GM21515 (cell line): ENCODE results near the gene NLRC5.

Experiments
- ATAC-seq: cut with Tn5 transposase; IDR thresholded peaks from one replicate; pipeline ENCODE4 v1.9.1; 2021; ENCODE audit not compliant: unreplicated experiment

Gene NLRC5

DNA sequence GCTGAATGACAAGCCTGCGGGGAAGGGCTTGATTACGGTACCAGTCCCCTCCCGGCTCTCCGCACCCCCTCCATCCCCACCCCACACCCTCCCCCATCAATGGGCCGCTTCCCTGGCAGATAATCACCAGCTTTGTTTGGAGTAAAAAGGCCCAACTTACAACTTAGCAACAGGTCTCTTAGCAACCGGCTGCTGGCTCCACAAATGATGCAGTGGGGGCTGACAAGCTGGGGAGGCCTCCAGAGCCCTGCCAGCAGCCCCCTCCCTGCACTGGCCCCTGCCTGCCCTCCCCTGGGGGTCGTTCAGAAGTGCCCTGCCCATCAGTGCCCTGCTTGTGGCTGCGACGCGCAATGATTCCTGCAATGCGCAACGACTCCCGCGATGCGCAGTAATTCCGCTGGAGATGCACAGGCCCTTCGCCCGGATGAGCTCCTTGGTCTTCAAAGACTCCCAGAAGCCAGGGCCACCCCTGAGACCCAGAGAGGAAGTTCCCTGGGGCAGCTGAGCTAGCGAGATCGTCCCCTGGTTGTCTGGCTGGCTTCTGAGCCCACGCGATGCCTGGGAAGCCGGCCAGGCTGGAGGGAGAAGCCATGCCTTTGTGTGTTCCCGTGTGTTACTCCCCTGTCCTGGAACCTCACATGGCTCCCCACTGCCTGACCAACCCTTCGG lies 126.3 kb downstream of the NLRC5 start:
- ATAC-seq = no peak

- ATAC-seq = no peak
Measured at GRCh38 chr16:57118461-57119084, 129.2 kb downstream of the NLRC5 start.

DNA sequence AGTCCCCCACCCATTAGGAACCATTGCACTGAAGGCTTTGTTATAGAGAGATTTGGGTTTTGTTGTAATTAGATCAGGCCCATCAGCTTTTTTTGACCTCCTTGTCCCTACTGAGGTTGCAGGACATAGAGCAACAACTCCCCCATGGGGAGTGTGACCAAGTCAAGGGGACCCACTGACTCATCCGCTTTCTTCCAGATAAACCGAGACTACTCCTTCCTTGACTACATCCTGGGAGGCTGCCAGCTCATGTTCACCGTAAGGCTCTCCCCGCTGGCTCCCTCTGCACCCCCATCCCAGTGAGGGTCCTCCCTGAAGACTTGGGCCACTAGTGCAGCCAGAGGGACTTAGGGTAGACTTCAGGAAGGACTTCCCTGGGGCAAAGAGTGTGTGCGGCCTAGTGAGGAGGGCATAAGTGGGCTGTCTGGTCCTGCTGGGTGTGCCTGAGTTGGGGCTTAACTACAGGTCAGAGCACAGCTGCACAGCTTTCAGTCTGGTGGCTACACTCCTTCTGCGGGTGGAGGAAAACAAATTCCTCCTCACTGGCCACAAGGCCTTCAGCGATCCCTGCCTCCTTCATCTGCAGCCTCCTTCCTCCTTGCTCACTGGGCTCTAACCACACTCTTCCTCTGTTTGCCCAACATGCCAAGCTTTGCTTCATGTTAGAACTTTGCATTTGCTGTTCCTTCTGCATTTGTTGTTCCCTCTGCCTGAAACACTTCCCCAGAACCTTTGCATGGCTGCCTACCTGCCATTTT lies 134.0 kb downstream of the NLRC5 start:
- no peak for ATAC-seq

DNA sequence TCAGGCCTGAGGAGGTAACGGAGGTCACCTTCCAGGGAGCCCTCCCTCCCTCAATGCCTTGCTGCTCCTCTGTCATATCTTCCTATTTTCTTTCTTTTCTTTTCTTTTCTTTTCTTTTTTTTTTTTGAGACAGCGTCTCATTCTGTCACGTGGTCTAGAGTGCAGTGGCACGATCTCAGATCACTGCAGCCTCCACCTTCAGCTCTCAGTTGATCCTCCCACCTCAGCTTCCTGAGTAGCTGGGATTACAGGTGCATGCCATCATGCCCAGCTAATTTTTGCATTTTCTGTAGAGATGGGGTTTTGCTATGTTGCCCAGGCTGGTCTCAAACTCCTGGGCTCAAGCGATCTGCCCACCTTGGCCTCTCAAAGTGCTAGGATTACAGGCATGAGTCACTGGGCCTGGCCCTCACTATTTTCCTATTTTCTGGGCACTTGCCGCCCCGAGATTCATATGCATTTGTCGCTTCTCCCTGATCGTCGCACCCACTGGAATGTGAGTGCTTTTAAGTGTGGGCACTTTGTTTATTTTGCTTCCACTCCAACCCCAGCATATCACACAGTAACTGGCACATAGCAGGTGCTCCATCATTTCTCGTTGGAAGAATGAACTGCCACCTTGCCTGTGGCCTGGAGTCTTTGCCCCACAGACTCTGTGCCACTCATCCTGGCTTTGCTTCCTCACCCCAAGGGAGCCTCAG lies 134.8 kb downstream of the NLRC5 start:
- ATAC-seq = no peak

DNA sequence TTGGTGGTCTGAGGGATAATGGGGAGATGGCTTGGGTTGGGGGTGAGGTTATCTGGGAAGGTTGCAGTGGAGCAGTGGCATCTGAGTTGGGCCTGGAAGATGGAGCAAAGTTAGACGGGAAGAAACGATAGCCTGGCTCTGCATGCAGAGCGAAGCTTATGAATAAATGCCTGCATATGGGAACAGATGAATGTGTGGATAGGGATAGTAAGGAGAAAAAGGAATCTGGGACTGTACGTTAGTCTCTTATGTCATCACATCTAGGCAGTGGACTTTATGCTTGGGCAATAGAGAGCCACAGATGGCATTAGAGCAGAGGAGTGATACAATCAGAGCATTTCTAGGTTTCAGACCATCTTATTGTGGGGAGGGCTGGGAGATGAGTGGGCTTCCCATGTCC lies 136.0 kb downstream of the NLRC5 start:
- ATAC-seq = no peak

DNA sequence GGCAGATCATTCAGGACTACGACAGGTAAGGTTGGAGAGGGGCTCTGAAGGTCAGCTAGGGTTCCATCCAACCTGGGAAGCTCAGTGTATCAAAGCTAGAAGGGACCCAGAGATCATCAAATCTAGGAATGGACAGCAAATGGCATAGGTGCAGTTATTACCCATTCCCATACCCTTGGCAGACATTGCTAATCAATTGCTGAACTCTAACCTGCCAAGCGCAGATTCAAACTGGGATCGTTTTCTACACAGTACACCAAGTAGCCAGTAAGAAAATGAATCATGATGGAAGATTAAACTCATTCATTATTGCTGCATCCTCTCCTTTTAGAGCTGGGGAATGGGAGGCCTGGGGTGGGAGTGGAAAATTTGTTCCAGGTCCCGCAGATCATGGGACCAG lies 136.6 kb downstream of the NLRC5 start:
- ATAC-seq = no peak

GRCh38 chr16:57126411-57126810 lies 137.1 kb downstream of the NLRC5 start:
- no peak for ATAC-seq

DNA sequence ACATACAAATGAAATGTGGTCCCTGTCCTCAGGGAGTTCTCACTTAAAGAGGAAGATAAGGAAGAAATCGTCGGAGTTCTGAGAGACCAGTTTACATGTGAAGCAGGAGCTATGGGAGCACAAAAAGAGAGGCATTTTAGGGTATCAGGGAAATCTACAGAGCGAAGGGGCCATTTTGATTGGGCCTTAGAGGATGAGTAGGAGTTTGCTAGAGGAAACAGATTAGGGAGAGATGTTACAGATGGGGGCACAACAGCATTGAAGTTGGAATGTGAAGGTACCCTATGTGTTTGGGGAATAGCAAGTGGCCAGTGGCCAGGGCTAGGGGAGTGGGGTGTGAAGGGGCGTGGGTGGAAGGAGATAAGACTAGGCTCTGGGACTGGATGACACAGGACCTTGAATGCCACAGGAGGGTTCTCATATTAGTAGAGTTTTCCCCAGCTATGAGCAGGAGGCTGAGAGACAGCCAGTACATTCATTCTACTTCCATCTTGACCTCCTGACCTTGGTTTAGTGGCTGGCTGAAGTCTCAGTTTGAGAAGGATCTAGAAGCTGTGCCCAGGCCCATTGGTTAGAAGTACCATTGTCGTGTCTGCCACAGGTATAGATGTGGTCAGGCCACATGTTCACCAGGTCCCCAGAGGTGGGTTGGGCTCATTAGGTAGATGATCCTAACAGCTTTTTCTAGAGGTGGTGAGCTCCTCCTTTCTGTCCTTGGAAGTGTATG lies 137.8 kb downstream of the NLRC5 start:
- no peak for ATAC-seq

- no peak for ATAC-seq
Measured at GRCh38 chr16:57127836-57128235, 138.5 kb downstream of the NLRC5 start.

GRCh38 chr16:57128771-57129389 lies 139.5 kb downstream of the NLRC5 start:
- ATAC-seq = no peak

DNA sequence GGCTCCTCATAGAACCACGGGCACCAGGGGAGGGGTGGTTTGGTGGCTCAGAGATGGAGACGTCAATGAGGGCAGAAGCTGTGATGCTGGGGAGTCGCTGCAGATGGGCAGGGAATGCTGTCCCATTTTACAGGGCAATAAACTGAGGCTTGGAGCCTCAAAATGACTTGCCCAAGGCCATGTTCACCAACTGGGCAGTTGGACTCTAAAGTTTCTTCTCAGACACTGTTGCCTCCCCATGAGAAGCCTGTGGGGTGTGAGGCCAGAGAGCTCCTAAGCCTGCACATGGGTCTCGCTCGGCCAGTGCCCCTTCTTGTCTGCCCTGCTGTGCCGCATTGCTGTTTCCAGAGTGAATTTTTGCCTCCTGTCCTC lies 141.6 kb downstream of the NLRC5 start:
- no peak for ATAC-seq

- ATAC-seq = no peak
Measured at GRCh38 chr16:57131351-57131970, 142.1 kb downstream of the NLRC5 start.

DNA sequence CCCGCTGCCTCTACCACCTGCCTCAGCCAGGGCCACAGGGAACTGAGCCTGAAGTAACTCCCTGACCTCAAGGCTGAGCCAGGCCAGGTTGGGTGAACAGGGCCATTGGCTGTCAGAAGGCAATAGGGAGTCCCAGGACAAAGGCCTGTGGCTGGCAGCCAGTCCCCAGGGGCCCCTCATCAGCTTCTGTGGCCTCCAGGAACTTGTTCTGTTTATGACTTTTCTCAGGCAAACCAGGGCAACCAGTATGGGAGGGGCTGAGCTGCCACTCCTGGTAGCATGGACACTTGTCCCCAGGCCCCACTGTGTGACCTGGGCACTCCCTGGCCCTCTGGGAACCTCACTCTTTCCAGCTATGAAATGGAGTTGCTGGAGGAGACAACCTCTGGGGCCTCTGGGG lies 143.1 kb downstream of the NLRC5 start:
- ATAC-seq = no peak

DNA sequence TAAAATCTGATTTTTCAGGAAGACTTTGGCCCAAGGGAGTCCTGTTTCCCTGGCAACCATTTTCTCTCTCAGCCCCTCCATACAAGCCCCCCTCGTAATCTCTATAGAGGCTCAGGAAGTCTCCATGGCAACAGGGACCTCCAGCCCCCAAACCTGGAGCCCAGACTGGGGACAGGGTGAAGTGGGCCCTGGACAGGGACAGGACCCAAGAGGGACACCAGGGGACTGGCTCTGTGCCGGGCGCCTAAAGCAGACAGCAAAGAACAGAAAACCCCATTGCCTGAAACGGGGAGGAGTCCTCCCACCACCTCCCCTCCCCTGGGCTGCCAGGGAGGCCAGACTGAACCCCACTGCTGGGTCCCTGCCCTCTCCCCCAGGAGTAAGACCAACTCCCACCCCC lies 143.7 kb downstream of the NLRC5 start:
- ATAC-seq = no peak
